Liver (tissue), 5 donors: Measurements from ENCODE around the gene CCDC9B. TPM values are rescaled to one million over a fixed set of nuclear protein-coding genes. Genes with fewer than 3 reads are reported as not detected.

Source experiments
- EGR1 ChIP-seq, 2 donors: IDR thresholded peaks; 2 replicates each; pipeline ENCODE4 v1.6.1; 2016 to 2018; ENCODE audit warnings: antibody characterized with exemption in 2 of 2, low read depth in 2 of 2
- polyA plus RNA-seq, 2 donors: library from polyadenylated mRNA; stranded (reverse) in 1 of 2; unstranded in 1 of 2; fragments of 200-250 nt in 1 of 2; fragments of >200 nt in 1 of 2; fragmentation: Nextera tagmentation in 1 of 2; extraction: Ambion mirVana in 1 of 2; gene quantifications; one replicate each; pipeline versions ENCODE4 v1.2.1 to v1.2.3, GENCODE V29; 2013 to 2015
- total RNA-seq, 2 donors: library from RNA; depleted of rRNA; stranded (reverse); fragments of >200 nt; gene quantifications; one replicate each; pipeline ENCODE4 v1.2.3, GENCODE V29; 2014
- TF ChIP-seq, protein P1 (sequence below): fragments of 150-350 bp; IDR thresholded peaks from 2 replicates; pipeline ENCODE4 v1.5.1; 2017; ENCODE audit warnings: improper control_type of control experiment, low read depth, low read length; ENCODE audit not compliant: missing input control
- donor health status: healthy.
- donor health status: healthy.
- donor health status: healthy.

The CCDC9B gene
- total and polyA plus RNA-seq, 4 donors: 0.43 to 4.4 (median 0.73) TPM

DNA sequence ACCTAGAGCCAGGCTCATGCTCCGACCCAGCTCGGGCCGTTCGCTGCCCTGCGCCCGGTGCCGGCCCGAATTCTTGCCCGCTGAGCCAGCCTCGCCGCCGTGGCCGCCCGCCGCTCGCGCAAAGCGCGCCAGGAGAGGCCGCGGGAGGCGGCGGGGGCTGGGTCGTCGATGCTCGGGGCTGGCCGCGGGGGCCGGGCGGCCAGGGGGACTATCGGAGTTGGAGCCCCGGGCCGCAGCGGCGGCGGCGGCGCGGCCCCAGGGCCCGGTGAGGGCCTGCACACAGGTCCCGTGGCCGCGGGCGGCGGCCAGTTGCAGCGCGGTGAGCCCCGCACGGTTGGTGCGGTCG lies 59.0 kb downstream of the CCDC9B start (continued):
- TF ChIP-seq, protein P1, sequence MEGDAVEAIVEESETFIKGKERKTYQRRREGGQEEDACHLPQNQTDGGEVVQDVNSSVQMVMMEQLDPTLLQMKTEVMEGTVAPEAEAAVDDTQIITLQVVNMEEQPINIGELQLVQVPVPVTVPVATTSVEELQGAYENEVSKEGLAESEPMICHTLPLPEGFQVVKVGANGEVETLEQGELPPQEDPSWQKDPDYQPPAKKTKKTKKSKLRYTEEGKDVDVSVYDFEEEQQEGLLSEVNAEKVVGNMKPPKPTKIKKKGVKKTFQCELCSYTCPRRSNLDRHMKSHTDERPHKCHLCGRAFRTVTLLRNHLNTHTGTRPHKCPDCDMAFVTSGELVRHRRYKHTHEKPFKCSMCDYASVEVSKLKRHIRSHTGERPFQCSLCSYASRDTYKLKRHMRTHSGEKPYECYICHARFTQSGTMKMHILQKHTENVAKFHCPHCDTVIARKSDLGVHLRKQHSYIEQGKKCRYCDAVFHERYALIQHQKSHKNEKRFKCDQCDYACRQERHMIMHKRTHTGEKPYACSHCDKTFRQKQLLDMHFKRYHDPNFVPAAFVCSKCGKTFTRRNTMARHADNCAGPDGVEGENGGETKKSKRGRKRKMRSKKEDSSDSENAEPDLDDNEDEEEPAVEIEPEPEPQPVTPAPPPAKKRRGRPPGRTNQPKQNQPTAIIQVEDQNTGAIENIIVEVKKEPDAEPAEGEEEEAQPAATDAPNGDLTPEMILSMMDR: no peak
- no peak for TF ChIP-seq EGR1 (IDR thresholded peaks at IDR 0.05; ENCODE audit: low read depth in 2 of 2)

Other genes with a start within 250 kb of the CCDC9B start
- 10 to 100 TPM in 1 of 2 donors, 1 to 10 TPM in 1; 6.6 to 10.2 TPM for gene BMF, start 232.1 kb downstream of the CCDC9B start, total RNA-seq
- gene BMF, start 232.1 kb downstream of the CCDC9B start, polyA plus RNA-seq: 1 to 10 TPM in 1 of 2 donors, under 1 TPM in 1; 0.63 to 1.4 TPM
- gene BUB1B, start 179.9 kb downstream of the CCDC9B start, total RNA-seq: 10 to 100 TPM in 1 of 2 donors, under 1 TPM in 1; 0.08 to 31.1 TPM
- 1 to 10 TPM in 1 of 2 donors, under 1 TPM in 1; 0.63 to 1.0 TPM for gene BUB1B, start 179.9 kb downstream of the CCDC9B start, polyA plus RNA-seq
- gene PAK6, start 101.9 kb downstream of the CCDC9B start, total RNA-seq: under 1 TPM; 0.05 to 0.08 TPM
- gene PAK6, start 101.9 kb downstream of the CCDC9B start, polyA plus RNA-seq: under 1 TPM; 0.13 to 0.17 TPM
- gene ANKRD63, start 57.9 kb downstream of the CCDC9B start, total RNA-seq: not detected
- gene ANKRD63, start 57.9 kb downstream of the CCDC9B start, polyA plus RNA-seq: not detected
- gene PLCB2, start 33.0 kb downstream of the CCDC9B start, total RNA-seq: 10 to 100 TPM; 10.6 to 13.3 TPM
- gene PLCB2, start 33.0 kb downstream of the CCDC9B start, polyA plus RNA-seq: 1 to 10 TPM; 2.1 to 4.7 TPM
- gene INAFM2, start 17.2 kb downstream of the CCDC9B start, total RNA-seq: 1 to 10 TPM; 4.8 to 5.7 TPM
- 1 to 10 TPM; 3.3 to 4.0 TPM for gene INAFM2, start 17.2 kb downstream of the CCDC9B start, polyA plus RNA-seq
- gene PHGR1, start 10.1 kb upstream of the CCDC9B start, total RNA-seq: under 1 TPM in 1 of 2 donors, not detected in 1; 0.33 TPM
- gene PHGR1, start 10.1 kb upstream of the CCDC9B start, polyA plus RNA-seq: not detected
- gene DISP2, start 17.3 kb upstream of the CCDC9B start, total RNA-seq: under 1 TPM; under 0.01 TPM
- gene DISP2, start 17.3 kb upstream of the CCDC9B start, polyA plus RNA-seq: under 1 TPM in 1 of 2 donors, not detected in 1; 0.23 TPM
- 10 to 100 TPM in 1 of 2 donors, 1 to 10 TPM in 1; 9.0 to 28.1 TPM for gene KNSTRN, start 41.8 kb upstream of the CCDC9B start, total RNA-seq
- 1 to 10 TPM; 3.4 to 8.8 TPM for gene KNSTRN, start 41.8 kb upstream of the CCDC9B start, polyA plus RNA-seq
- 10 to 100 TPM; 40.3 to 95.7 TPM for gene IVD, start 64.9 kb upstream of the CCDC9B start, total RNA-seq
- gene IVD, start 64.9 kb upstream of the CCDC9B start, polyA plus RNA-seq: 100 to 1,000 TPM in 1 of 2 donors, 10 to 100 TPM in 1; 93.0 to 156 TPM
- 1 to 10 TPM; 6.3 to 7.0 TPM for gene BAHD1, start 100.0 kb upstream of the CCDC9B start, total RNA-seq
- 1 to 10 TPM; 1.8 to 8.7 TPM for gene BAHD1, start 100.0 kb upstream of the CCDC9B start, polyA plus RNA-seq
- gene CHST14, start 130.0 kb upstream of the CCDC9B start, total RNA-seq: 1 to 10 TPM; 2.9 to 3.3 TPM
- 1 to 10 TPM; 2.3 to 5.3 TPM for gene CHST14, start 130.0 kb upstream of the CCDC9B start, polyA plus RNA-seq
- 10 to 100 TPM in 1 of 2 donors, 1 to 10 TPM in 1; 8.9 to 13.5 TPM for gene CCDC32, start 224.1 kb upstream of the CCDC9B start, total RNA-seq
- gene CCDC32, start 224.1 kb upstream of the CCDC9B start, polyA plus RNA-seq: 1 to 10 TPM; 7.9 to 8.8 TPM
- gene RPUSD2, start 228.4 kb upstream of the CCDC9B start, total RNA-seq: 1 to 10 TPM; 7.4 to 7.6 TPM
- 1 to 10 TPM; 5.3 to 5.8 TPM for gene RPUSD2, start 228.4 kb upstream of the CCDC9B start, polyA plus RNA-seq